GM13976 (cell line): ENCODE data around the gene OTOP3.
A peak's percentile ranks its signal among the peaks of the same experiment; 100 is the strongest.

ENCODE experiments used
- DNase-seq: peaks from one replicate; pipeline ENCODE4 v3.0.0; 2012; ENCODE audit warnings: low spot score
- in situ Hi-C: fragments of 300-500 bp; cut with MboI; formaldehyde crosslinking; loops from one replicate; pipeline ENCODE4 v1.12.0; 2022; ENCODE audit warnings: low sequenced_read_pairs, mixed read lengths, inconsistent platforms; ENCODE audit not compliant: unreplicated experiment
- TF ChIP-seq, protein P1 (sequence below): IDR thresholded peaks from 2 replicates; pipeline ENCODE4 v1.5.1; 2012; ENCODE audit warnings: borderline replicate concordance, mild to moderate bottlenecking; ENCODE audit not compliant: insufficient read depth; ENCODE audit errors: extremely low read depth, missing control alignments, control extremely low read depth

Gene OTOP3

DNA sequence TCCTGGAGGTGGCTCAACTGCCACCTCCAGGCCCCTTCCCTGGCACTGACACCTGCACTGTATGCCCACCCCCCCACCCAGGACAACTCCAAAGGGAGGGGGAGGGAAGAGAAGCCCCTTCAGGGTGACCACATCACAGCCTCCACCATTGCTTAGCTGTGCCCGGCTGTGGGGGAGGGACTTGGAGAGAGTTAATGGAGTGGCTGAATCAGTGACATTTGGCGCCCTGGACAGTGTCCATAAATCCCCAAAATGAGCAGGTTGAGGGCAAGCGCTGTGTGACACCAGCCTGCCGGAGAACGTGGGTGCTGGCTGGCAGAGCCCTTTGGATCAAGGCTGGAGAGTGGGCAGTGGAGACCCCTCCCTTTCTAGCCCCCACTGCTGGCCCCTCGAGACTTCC is 13.5 kb upstream of the OTOP3 start:
- TF ChIP-seq, protein P1, sequence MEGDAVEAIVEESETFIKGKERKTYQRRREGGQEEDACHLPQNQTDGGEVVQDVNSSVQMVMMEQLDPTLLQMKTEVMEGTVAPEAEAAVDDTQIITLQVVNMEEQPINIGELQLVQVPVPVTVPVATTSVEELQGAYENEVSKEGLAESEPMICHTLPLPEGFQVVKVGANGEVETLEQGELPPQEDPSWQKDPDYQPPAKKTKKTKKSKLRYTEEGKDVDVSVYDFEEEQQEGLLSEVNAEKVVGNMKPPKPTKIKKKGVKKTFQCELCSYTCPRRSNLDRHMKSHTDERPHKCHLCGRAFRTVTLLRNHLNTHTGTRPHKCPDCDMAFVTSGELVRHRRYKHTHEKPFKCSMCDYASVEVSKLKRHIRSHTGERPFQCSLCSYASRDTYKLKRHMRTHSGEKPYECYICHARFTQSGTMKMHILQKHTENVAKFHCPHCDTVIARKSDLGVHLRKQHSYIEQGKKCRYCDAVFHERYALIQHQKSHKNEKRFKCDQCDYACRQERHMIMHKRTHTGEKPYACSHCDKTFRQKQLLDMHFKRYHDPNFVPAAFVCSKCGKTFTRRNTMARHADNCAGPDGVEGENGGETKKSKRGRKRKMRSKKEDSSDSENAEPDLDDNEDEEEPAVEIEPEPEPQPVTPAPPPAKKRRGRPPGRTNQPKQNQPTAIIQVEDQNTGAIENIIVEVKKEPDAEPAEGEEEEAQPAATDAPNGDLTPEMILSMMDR, result no peak
- in situ Hi-C loops, result loop anchor here (5.0 kb wide), 1 partner anchor 35 kb away; no protein-coding TSS in a partner anchor

DNA sequence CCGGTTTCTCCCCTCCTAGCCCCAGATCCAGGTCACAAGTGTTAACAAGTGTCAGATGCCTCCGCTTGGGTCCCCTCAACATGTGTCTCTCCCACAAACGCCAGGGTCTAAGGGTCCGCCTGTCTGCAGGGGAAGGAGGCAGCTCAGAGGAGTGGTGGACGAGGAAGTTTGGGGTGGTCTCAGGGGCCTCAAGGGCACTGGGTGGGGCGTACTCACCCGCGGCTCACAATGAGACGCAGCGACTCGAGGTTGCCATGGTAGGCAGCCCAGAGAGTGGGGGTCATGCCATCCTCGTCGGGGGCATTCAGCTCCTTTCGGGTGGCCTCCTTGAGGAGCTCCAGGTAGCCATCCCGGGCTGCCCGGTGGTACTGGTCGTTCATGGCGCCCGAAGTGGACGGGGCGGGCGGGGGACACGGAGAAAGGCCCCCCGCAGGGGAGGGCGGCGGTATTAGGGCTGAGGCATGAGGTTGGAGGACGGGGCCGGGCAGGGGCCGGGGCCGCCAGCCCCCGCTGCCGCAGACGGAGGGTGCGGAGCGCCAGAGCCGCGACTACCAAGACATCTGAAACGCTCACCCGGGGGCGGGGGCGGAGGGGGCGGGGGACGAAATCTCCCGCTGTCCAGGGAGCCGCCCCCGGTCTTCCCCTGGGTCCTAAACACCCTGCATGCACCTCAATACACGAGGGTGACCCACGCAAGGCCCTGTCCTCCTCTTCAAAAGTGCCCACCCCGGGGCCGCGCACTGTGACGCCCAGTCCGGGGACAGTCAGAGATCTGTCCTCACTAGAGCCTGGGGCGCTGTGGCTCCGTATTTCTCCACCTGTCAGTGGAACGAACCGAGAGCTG is 12.8 kb upstream of the OTOP3 start, which contains the start of gene USH1G:
TSS of gene USH1G (minus strand) at position 562 of the 844 bp plus-strand sequence. CDS start at position 380, 182 bp downstream.
- in situ Hi-C loops, result loop anchor here (5.0 kb wide), 1 partner anchor 34 kb away; no protein-coding TSS in a partner anchor
- TF ChIP-seq, protein P1, result peak; percentile 3
- DNase-seq, result peak; percentile 77

More for the DNA sequence above, 13.5 kb upstream of the OTOP3 start:
- no peak for DNase-seq

DNA sequence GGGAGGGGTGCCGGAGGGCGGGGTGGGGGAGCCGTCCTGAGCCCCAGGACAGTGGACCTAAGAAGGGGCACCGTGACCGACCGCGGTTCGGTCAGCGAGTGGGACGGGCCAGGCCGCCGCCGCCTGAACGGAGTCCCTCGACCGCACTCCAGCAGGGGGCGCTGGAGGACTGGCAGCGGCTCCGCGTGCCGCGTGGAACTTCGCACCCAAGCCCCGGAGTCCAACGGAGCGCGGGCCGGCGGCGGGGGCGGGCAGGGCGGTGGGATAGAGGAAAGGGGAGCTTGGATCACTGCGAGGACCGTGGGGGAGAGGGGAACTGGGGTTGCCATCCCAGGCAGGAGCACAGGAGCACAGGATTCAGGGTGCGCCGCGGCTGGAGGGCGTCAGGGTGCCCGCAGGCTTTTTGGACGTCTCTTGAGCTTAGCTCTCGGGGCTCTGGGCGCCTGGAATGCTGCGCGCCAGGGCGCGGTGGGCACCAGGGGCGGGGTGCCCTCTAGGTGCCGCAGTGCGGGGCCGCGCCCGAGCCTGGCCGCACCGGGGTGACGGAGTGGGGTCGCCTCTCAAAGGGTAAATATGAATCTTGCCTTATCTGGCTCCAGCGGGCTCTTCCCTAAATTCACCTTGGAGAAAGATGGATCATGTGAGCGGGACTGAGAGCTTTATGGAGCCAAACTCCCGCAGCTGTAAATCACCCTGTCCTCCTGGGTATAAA is 12.0 kb upstream of the OTOP3 start:
- peak; percentile 93 for DNase-seq
- TF ChIP-seq, protein P1, result peak; percentile 93
- in situ Hi-C loops, result loop anchor here (5.0 kb wide), 1 partner anchor 34 kb away; no protein-coding TSS in a partner anchor

DNA sequence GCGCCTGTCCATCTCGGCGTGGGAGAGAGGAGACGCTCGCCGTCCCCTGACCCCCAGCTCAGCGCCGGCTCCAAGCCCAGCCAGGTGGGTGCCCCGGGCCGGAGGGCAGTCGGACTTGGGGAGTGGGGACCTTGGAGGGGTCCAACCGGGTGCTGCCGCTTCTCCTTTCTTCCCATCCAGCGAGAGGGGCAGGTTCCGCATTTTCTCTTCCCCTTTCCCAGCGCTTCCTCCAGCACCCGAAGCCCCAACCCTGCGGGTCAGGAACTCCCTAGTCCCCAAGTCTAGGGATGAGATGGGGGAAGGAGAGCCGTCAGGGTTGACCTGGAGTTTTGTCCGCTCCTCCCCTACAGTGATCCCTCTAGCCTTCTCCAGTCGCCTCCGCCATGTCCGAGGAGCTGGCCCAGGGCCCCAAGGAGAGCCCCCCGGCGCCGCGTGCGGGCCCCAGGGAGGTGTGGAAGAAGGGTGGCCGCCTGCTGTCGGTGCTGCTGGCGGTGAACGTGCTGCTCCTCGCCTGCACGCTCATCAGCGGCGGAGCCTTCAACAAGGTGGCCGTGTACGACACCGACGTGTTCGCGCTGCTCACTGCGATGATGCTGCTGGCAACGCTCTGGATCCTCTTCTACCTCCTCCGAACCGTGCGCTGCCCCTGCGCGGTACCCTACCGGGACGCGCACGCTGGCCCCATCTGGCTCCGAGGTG is 11.3 kb upstream of the OTOP3 start, which contains the start of gene OTOP2:
TSS of gene OTOP2 (plus strand) at position 24 of the 699 bp plus-strand sequence. CDS start at position 384, 360 bp downstream.
- DNase-seq, result peak; percentile 58
- in situ Hi-C loops, result loop anchor here (5.0 kb wide), 1 partner anchor 33 kb away; no protein-coding TSS in a partner anchor
- TF ChIP-seq, protein P1, result no peak

DNA sequence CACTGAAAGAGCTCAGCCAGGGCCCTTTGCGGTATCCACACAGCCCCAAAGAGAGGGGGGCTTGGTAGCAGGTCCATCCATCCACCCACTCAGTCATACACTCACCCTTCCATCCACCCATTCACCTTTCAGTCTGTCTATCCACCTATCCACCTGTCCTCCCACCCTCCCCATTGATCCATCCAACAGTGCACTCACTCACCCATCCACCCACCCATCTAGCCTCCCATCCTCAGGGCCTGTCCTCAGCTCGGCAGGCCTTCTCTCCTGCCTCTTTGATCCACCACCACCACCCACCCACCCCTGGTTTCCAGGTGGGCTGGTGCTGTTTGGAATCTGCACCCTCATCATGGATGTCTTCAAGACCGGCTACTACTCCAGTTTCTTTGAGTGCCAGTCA is 10.5 kb upstream of the OTOP3 start:
- TF ChIP-seq, protein P1, result no peak
- DNase-seq, result no peak
- in situ Hi-C loops, result no loop called here

DNA sequence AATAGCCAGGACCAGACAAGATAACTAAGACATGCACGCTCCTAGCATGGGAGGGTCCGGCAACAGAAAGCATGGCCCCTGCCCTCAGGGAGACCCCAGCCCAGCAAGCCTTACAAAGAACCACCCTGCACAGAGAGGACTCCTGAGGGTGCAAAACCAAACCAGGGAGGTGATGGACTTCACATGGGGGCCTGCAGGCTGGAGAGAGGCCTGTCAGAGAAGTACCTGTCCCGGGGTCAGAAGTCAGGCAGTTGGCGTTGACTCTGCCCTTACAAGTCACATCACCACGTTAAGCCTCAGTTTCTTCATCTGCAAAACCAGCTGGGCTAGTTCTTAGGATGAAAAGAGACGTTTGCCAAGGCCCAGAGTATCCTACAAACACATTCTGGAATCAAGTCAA is 6.9 kb upstream of the OTOP3 start:
- TF ChIP-seq, protein P1, result no peak
- in situ Hi-C loops, result no loop called here
- DNase-seq, result no peak
